ENCODE measurements around the gene BICC1.

The BICC1 gene

DNA sequence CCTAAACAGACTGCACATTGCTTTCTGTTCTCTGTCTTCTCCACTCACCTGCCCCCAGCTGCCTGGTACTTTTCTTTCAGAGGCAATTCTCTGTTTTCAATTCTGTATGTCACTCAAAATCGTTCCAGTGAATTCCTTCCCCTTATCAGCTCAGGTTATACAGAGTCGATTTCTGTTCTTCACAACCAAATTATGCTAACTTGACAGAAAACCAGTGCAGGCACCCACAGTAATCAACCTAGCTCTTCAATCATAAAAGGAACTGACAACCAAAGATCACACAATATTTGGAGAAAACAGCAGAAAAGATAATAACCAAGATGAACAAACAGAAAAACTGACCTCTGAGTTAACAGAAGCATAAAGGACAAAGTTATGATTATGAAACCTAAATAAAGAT, 360.5 kb downstream of the BICC1 start:
- DNase-seq (ENCODE audit: low read depth): no peak
- H3K4me3 ChIP-seq (ENCODE audit: low read depth, low read length): no peak overlapping the region
- in situ Hi-C loops (cut with HindIII; ENCODE audit: low sequenced_read_pairs): no loop called here
- TF ChIP-seq, protein P1, sequence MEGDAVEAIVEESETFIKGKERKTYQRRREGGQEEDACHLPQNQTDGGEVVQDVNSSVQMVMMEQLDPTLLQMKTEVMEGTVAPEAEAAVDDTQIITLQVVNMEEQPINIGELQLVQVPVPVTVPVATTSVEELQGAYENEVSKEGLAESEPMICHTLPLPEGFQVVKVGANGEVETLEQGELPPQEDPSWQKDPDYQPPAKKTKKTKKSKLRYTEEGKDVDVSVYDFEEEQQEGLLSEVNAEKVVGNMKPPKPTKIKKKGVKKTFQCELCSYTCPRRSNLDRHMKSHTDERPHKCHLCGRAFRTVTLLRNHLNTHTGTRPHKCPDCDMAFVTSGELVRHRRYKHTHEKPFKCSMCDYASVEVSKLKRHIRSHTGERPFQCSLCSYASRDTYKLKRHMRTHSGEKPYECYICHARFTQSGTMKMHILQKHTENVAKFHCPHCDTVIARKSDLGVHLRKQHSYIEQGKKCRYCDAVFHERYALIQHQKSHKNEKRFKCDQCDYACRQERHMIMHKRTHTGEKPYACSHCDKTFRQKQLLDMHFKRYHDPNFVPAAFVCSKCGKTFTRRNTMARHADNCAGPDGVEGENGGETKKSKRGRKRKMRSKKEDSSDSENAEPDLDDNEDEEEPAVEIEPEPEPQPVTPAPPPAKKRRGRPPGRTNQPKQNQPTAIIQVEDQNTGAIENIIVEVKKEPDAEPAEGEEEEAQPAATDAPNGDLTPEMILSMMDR (IDR thresholded peaks at IDR 0.05; ENCODE audit: low read depth, low read length, missing control alignments): no peak

All from astrocyte of the cerebellum (primary cell).